NCI-H2107 (cell line): ENCODE results near the gene ADAM11.
"Not testable (repeated sequence)": the region's sequence is repeated elsewhere in the genome, so short reads cannot be mapped to it uniquely, and the experiment has no call there.

Source experiments
- DNase-seq: peaks from one replicate; lab custom pipeline; 2025; lab: John Stamatoyannopoulos, UW

Gene ADAM11, protein sequence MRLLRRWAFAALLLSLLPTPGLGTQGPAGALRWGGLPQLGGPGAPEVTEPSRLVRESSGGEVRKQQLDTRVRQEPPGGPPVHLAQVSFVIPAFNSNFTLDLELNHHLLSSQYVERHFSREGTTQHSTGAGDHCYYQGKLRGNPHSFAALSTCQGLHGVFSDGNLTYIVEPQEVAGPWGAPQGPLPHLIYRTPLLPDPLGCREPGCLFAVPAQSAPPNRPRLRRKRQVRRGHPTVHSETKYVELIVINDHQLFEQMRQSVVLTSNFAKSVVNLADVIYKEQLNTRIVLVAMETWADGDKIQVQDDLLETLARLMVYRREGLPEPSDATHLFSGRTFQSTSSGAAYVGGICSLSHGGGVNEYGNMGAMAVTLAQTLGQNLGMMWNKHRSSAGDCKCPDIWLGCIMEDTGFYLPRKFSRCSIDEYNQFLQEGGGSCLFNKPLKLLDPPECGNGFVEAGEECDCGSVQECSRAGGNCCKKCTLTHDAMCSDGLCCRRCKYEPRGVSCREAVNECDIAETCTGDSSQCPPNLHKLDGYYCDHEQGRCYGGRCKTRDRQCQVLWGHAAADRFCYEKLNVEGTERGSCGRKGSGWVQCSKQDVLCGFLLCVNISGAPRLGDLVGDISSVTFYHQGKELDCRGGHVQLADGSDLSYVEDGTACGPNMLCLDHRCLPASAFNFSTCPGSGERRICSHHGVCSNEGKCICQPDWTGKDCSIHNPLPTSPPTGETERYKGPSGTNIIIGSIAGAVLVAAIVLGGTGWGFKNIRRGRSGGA

DNA sequence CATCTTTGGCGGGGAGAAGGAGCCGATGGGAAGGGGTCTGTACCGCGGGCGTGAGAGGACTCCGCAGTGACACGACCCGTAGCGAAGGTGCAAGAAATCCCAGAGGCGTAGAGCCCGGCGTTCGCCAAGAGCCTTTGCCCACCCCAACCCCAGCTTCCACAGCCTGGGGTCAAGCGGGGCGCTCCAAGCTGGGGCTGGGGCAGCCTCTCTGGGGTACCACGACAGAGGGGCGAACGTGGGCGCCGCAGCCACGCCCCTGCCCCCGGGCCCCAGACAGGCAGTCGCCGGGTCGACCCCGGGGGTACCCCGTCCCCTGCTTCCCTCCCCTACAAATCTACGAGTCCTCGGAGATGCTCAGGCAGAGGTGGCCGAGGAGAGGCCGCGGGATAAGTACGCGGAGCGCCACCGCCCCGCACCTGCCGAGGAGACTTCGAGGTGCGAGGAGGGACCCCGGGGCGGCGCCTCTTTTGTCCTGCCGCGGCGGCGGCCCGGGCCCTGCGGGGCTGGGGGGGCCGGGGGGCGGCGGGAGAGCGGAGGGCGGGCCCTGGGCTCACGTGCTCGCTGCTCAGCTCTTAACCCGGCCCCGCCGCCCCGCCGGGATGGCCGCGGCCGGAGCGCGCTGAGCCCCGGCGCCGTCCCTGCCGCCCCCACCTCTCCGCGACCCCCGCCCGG is at the start of gene ADAM11:
ADAM11 (plus strand) TSS at position 575 of the 672 bp plus-strand sequence. CDS start 212 bp downstream, outside the sequence.
- DNase-seq: no peak

DNA sequence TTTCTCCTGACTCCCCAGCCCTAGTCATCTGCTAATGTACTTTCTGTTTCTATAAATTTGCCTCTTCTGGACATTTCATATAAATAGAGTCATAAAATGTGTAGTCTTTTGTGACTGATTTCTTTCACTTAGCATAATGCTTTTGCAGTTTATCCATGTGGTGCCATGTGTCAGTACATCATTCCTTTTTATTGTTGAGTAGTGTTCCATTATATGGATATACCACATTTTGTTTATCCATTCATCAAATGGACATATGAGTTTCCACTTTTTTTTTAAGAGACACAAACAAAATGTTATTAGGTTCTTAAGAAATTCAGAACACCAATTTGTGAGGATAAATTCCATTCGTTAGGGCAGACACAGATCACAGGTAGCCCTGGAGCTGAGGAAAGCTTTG is 39.3 kb upstream of the ADAM11 start:
- DNase-seq: no peak

DNA sequence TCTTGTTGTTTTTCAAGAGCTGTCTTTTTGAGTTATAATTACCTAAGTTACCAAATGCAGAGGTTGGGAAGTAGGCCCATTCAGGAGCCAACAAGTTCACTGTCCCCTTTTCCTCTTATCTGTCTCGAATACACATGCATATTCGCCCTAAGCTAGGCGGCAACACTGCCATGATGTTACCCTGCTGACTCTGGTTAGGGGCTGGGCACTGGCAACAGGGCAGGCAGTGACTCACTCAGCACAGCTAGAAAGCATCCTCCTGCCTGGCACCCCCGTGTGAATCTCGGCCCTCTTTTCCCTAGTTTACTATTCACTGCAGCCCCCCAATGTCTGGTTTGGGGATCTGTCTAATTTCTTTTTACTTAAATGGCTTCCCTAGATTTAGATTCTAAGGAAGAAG is 36.5 kb upstream of the ADAM11 start:
- no peak for DNase-seq

DNA sequence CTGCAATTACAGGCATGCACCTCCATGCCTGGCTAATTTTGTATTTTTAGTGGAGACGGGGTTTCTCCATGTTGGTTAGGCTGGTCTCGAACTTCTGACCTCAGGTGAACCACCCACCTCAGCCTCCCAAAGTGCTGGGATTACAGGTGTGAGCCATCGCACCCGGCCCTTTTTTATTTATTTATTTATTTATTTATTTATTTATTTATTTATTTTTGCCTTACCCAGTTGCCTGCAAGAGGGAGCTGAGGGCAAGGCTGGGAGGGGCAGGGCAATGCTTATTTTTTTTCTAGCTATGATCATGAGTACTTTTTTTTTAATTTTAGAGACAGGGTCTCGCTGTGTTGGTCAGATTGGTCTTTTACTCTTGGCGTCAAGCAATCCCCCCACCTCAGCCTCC is 32.7 kb upstream of the ADAM11 start:
- DNase-seq: not testable (repeated sequence)

DNA sequence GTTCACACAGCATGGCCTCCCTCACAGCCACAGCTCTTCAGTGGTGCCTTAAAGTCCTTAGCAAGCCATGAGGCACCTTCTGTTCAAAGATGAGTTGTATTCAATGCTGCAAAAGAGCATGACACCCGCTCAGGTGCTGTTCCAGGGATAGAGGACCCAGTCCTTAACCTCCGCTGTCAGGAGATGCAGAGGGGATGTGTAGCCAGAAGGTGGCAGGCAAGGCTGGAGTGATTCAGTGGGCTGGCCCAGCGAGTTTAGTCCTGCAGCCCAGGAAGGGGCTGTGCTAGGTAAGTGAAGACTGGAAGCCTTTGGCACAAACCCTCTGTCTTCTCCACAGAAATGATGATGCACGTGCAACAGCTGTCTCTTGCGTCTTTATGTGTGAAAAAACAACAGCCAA is 25.0 kb upstream of the ADAM11 start:
- no peak for DNase-seq

DNA sequence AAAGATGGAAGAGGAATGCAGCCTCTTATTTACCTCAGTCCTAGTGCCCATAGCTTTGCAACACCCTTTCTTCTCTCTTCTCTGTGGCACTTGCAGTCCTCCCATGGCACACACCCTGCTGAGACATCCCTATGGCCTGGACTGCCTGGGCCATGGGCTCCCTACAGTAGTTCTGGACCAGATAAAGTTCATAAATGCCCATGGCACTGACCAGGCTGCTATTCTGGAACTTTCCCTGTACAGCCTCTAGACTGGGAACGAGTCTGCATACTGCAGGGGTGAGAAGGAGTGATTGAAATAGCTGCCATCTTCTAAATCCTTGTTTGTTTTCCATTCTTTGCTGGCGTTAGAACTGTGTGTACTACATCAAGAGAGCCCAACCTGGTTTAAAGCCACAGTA is 24.5 kb upstream of the ADAM11 start:
- no peak for DNase-seq

DNA sequence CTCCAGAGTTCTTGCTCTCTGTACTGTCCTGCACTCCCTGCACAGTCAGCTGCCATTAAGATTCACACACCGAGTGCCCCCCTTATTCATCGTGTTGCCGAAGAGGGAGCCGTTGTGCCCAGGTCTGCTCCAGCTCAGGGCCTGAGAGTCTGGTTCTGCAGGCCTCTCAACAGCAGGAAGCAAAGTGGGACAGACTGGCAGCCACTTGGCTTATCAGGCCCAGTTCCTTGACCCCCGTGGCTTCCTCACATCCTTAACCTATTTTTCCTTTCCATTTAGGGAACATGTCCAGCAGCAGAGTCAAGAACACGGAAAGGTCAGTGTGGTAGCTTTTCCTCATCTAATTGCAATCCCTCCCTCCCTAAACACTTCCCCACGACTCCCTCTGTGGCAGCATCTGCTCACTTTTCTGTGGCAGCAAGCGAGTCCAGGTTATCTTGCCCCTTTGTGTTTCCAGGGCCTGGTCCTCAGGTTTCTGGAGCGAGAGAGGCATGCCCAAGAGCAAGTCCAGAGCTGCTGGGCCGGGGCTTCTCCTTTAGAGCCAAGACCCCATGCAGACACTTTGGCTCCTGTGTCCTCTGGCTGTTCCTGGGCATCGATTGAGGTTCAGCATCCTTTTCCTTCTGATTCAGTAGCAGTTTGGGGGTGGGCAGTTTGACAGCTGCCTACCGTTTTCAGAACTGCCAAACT is 22.1 kb upstream of the ADAM11 start:
- no peak for DNase-seq

DNA sequence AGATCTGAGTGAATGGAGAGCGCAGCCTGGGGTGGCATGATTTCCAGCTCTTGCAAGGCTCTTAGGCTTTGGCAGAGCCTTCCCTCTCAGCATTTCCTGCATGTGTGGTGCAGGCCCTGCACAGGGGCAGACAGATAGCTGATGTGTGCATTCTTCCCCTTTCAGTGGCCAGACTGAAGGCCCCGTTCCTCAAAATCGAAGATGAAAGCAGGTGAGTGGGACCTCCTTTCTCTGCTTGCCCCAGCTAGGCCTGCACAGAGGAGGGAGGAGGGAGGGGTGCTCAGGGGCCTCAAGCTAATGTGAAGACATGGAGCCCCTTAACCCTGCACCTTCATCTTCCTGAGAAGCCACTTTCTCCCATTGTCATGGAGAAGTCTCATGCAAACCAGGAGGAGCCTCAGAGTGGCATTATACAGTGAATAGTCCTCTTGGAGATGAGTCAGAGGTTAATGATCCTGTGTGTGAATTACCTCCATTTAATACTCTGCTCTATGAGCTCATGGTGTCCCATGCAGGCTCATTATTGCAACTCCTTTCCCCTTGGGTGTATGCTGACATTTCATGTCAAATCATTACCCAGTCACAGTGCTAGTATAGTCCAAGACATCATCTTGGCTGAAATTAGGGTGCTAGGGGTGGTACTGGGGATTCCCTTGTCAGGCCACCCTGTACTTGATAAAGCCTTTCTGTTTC is 20.4 kb upstream of the ADAM11 start:
- no peak for DNase-seq

DNA sequence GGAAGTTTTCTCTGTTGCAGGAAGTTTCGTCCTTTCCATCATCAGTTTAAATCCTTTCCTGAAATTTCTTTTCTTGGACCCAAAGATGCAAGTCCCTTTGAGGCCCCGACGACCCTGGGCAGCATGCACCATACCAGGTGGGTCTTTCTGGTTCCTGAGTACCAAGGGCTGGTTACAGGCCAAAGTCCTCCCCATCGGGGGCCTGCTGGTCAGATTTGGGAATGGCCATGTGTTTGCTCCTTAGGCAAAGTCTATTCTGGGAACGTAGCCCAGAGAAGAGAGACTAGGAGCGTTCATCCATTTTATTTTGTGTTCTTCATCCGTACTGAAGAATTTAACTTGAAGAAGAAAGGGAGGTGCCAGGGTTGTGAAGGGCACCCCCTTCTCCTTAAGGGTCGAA is 17.5 kb upstream of the ADAM11 start:
- no peak for DNase-seq

DNA sequence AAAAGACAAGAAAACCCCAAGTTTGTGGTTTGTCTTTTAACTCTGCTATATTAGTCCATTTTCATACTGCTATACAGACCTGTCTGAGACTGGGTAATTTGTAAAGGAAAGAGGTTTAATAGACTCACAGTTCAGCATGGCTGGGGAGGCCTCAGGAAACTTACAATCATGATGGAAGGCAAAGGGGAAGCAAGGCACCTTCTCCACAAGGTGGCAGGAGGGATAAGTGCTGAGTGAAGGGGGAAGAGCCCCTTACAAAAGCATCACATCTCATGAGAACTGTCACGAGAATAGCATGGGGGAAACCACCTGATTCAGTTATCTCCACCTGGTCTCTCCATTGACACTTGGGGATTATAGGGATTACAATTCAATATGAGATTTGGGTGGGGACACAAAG is 13.5 kb upstream of the ADAM11 start:
- DNase-seq: no peak

DNA sequence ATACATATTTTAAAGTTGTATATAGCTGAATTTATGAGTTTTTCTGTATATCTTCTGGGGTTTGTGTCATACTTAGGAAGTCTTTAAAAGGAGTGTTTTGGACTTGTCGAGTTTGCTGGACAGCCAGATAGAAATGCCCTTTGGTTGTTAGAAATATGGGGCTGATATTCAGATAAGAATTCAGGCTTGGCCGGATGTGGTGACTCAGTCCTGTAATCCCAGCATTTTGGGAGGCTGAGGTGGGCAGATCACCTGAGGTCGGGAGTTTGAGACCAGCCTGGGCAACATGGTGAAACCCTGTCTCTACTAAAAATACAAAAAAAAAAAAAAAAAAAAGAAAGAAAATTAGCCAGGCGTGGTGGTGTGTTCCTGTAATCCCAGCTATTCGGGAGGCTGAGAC is 13.1 kb upstream of the ADAM11 start:
- not testable (repeated sequence) for DNase-seq

DNA sequence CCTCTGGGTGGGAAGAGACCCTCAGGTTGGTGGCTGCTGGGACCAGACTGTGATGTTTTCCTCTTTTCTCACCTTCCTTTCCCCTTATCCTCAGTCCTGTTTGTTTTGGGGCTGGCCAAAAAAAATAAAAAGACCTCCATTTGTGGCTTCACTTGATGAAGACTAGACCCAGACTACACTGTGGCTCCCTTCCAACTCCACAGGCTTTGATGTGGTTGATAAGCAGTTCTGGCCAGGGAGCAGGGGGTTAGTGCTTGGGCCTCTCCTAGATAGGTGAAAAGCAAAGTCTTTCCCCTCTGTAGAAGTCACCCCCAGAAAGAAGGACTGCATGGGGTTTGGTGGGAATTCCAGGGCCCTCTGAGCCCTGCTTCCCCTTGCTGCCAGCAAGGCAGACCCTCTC is 11.2 kb upstream of the ADAM11 start:
- no peak for DNase-seq

DNA sequence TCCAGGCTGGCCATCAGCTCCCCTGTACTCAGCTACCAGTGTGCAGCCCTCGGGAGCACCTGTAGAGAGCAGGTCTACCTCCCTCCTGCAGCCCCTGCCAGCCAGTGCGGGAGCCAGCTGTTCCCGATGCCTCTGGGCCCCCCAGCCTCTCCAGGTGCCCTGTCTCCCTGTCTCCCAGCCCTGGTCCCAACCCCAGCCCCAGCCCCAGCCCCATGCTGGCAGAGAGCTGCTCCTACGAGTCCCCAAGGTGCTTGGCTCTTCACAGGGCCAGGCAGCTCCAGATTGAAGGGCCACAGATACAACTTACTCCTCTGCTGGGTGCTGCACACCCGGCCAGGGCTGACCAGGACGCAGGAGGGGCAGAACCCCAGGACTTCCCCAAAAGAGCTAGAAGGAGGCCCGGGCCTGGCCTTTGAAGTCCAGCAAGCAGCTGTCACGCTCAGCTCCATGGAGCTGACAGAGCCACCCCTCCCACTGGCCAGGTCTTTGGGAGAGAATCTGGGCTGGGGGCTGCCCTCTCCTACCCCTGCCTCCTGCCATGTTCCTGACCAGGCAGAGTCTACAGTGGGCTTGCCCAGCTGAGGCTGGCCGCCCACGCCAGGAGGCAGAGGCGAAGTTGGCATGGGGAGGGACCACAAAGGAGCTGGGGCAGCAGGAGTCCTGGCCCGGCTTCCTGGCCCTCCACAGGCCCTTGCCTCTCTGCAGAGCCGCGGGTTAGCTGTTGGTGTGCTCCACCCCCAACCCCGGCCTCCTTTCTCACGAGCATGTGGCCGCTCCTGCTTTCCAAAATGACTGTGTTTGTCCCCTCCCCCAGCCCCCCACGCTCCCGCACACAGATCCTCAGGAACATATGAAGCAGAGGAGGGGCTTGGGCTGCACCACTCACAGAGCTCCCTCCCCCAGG is 9.5 kb upstream of the ADAM11 start:
- DNase-seq: no peak

DNA sequence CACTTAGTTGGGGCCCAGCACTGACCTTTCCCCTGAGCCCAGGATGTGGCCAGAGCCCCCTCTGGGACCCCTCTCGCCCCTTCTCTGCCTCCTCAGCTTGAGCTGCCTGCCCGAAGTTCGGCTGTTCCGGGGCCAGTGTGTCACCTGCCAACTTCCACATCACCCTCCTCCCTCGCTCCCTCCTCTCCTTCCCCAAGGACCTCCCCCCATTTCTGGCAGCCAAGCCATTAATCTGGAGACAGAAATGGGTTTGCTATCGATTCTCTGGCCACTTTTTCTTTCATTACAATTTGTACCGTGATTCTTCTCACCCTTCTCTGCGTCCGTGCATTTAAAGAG is 8.8 kb upstream of the ADAM11 start:
- no peak for DNase-seq

DNA sequence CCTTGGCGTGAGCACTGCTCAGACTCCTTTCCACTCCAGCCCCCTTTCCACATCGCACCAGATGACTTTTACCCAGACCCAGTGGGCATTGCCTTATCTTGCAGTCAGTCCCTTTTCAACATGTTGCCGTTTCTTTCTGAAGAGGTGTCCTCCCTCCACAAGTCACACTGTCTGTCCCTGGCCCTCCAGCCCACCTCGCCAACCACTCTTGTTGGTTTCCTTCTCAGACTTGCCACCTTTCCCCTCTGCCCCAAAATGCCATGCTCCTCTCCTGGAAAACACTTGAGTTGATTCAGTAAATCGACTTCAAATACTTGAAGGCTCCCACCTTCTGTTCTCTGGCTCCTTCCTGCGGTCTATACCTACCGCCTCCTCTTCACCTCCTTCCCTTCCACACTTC is 7.5 kb upstream of the ADAM11 start:
- no peak for DNase-seq

DNA sequence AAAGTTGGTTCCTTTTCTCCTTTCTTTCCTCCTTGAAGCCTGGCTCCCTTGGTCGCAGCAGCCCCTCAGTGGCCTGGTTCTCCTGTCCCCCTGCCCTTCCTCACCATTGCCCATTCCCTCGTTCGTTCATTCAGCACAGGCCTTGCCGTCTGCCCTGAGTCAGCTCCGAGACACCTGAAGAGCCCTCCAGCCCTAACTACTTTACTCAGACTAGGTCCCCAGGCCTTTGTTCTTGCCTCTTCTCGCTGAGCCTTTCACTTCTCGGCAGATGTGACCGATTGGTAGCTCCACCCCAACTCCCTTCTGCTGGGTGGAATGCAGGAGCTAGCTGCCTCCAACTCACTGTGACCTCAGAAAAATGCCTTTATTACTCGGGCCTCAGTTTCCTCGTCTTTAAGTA is 7.0 kb upstream of the ADAM11 start:
- no peak for DNase-seq

DNA sequence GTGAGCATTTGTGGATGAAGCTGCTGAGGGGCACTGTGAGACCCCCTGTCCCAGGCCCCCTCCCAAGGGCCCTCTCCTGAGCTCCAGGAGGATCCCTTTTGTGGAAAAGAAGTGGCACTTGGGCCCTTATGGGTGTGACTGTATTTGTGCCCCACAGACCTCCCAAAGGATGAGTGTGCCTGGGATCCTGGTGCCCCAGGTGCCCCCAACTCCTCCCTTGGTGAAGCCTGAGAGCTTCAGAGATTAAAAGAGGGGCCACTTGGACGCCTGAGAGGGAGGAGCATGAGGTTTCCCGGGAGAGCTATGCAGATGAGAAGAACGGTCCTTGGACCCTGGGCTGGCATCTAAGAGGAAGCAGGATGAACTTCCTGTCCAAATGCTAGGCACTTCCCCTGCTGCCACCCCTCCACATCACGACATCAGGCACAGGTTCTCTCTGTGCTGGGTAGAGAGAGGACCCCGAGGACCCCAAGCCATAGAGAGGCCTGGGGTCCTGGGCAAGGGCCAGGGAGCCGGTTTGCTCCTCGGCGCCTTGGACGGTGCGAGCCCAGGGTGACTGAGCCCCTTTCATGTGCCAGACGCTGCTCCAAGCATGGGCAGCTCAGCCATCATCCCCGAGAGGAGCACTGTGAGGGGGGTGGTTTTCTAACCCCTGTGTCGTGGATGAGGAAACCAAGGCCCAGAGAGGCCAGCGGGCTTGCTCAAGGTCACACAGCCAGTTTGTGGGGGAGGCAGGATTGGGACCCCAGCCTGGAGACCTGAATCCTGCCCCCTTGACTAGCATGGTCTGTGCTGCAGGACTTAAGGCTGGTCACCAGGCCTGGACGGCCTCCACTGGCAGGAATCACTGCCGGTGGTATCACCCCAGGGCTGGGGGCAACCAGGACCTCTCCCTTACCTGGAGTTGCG is 5.6 kb upstream of the ADAM11 start:
- DNase-seq: no peak

DNA sequence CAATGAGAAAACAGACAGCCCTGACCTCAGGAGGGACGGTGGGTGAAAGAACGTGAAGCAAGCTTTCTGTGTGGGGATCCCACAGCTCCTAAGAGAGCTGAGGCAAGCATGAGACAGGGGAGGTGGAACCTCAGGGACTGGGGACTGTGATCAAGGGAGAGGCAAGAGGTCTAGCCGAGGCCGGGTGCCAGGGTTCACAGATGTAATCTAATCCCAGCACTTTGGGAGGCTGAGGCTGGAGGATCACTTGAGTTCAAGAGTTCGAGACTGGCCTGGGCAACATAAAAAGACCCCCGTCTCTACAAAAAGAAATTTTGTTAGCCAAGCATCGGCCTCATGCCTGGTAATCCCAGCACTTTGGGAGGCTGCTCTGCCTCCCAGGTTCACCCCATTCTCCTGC is 4.5 kb upstream of the ADAM11 start:
- no peak for DNase-seq

DNA sequence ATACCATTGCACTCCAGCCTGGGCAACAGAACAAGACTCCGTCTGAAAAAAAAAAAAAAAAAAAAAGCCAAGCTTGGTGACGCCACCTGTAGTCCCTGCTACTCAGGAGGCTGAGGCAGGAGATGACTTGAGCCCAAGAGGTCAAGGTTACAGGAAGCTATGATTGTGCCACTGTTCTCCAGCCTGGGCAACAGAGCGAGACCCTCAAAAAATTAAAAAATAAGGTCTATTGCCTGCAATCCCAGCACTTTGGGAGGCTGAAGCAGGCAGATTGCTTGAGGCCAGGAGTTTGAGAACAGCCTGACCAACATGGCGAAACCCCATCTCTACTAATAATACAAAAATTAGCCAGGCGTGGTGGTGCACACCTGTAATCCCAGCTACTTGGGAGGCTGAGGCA is 3.6 kb upstream of the ADAM11 start:
- not testable (repeated sequence) for DNase-seq
